Mesothelial cell of epicardium (in vitro differentiated cells): ENCODE results near the gene HAL. TPM values are rescaled to one million over a fixed set of nuclear protein-coding genes. Genes with fewer than 3 reads are reported as not detected.
A peak's percentile ranks its signal among the peaks of the same experiment; 100 is the strongest.

Experiments
- DNase-seq, 2 experiments: peaks; one replicate each; pipeline ENCODE4 v3.0.0; 2021; ENCODE audit warnings: low spot score in 2 of 2; ENCODE audit not compliant: unreplicated experiment in 2 of 2
- H3K27ac Mint-ChIP-seq: 2 replicates; pipeline ENCODE4 v1.8.0; 2021; ENCODE audit warnings: mixed read lengths
- H3K27me3 Mint-ChIP-seq: 2 replicates; pipeline ENCODE4 v1.8.0; 2021; ENCODE audit warnings: low read depth, mixed read lengths
- H3K36me3 Mint-ChIP-seq: 2 replicates; pipeline ENCODE4 v1.8.0; 2021; ENCODE audit warnings: mixed read lengths
- H3K4me1 Mint-ChIP-seq: 2 replicates; pipeline ENCODE4 v1.8.0; 2021; ENCODE audit warnings: mixed read lengths
- H3K4me3 Mint-ChIP-seq: 2 replicates; pipeline ENCODE4 v1.8.0; 2021; ENCODE audit warnings: mild to moderate bottlenecking, moderate library complexity, mixed read lengths
- H3K9me3 Mint-ChIP-seq: 2 replicates; pipeline ENCODE4 v1.8.0; 2021; ENCODE audit warnings: mixed read lengths
- CTCF ChIP-seq: fragments of 200-600 bp; sonication (generic); IDR thresholded peaks from one replicate; pipeline ENCODE4 v1.5.0; 2021; ENCODE audit warnings: antibody characterized with exemption; ENCODE audit not compliant: unreplicated experiment
- total RNA-seq: library from RNA; stranded (reverse); gene quantifications from 3 replicates; pipeline ENCODE4 v1.2.1, GENCODE V29; 2021

Gene HAL
- total RNA-seq, 1 donor from 2014 or later, result 2.0 TPM

GRCh38 chr12:95953000-95953399, 43.1 kb downstream of the HAL start:
- no peaks in the 10 kb centered on the region for H3K4me1 Mint-ChIP-seq
- TF ChIP-seq CTCF, result no peak
- H3K27ac Mint-ChIP-seq, result no peak overlapping the region
- no peak for DNase-seq
- peaks cover 30% of the 10 kb centered on the region for H3K27me3 Mint-ChIP-seq
- H3K9me3 Mint-ChIP-seq, result peaks cover 13% of the 10 kb centered on the region
- no peak overlapping the region for H3K4me3 Mint-ChIP-seq
- no peaks in the 10 kb centered on the region for H3K36me3 Mint-ChIP-seq

- Mint-ChIP-seq H3K36me3 (no peaks in the 10 kb centered on the region), H3K9me3 (peaks cover 13% of the 10 kb centered on the region), H3K4me3 (no peak overlapping the region), H3K4me1 (no peaks in the 10 kb centered on the region), H3K27me3 (peaks cover 30% of the 10 kb centered on the region), H3K27ac (no peak overlapping the region)
- DNase-seq, result no peak
- TF ChIP-seq CTCF, result no peak
Measured at GRCh38 chr12:95951515-95951914, 44.6 kb downstream of the HAL start.

- Mint-ChIP-seq H3K27me3 (peaks cover 46% of the 10 kb centered on the region), H3K27ac (no peak overlapping the region)
- no peak for TF ChIP-seq CTCF
Measured at GRCh38 chr12:95949477-95950206, 46.5 kb downstream of the HAL start.

GRCh38 chr12:95944108-95944704, 51.9 kb downstream of the HAL start:
- H3K27ac Mint-ChIP-seq, result no peak overlapping the region
- H3K27me3 Mint-ChIP-seq, result peaks cover 28% of the 10 kb centered on the region
- H3K36me3 Mint-ChIP-seq, result no peaks in the 10 kb centered on the region
- no peak for TF ChIP-seq CTCF
- no peaks in the 10 kb centered on the region for H3K9me3 Mint-ChIP-seq
- H3K4me1 Mint-ChIP-seq, result peaks cover 2% of the 10 kb centered on the region
- DNase-seq, result no peak
- peak overlapping the region; percentile 28 for H3K4me3 Mint-ChIP-seq

More at GRCh38 chr12:95949477-95950206, 46.5 kb downstream of the HAL start:
- H3K36me3 Mint-ChIP-seq, result no peaks in the 10 kb centered on the region
- no peaks in the 10 kb centered on the region for H3K4me1 Mint-ChIP-seq
- peaks cover 13% of the 10 kb centered on the region for H3K9me3 Mint-ChIP-seq
- no peak overlapping the region for H3K4me3 Mint-ChIP-seq
- DNase-seq, result no peak

- Mint-ChIP-seq H3K27me3 (peaks cover 30% of the 10 kb centered on the region), H3K27ac (no peak within 1 kb of the TSS), H3K36me3 (no peaks in the 10 kb centered on the region), H3K4me3 (peak within 1 kb of the TSS; percentile 84), H3K9me3 (no peaks in the 10 kb centered on the region), H3K4me1 (peaks cover 2% of the 10 kb centered on the region)
- DNase-seq, result peak; percentile 45 to 71
- no peak for TF ChIP-seq CTCF
Measured at GRCh38 chr12:95943330-95943842, 52.8 kb downstream of the HAL start, which contains the start of gene AMDHD1. Gene AMDHD1, plus strand, starts transcription at chr12:95943331. Its CDS starts 68 bp downstream, at chr12:95943399.
